CD14-positive monocyte (primary cell): Measurements from ENCODE around the gene FRRS1L. TPM values are rescaled to one million over a fixed set of nuclear protein-coding genes. Genes with fewer than 3 reads are reported as not detected.

ENCODE experiments used
- DNase-seq, 3 donors: peaks; one replicate each; pipeline ENCODE4 v3.0.0-alpha.2; 2011 to 2022
- H2AFZ ChIP-seq: 2 replicates; pipeline ENCODE4 v1.6.0; 2012; ENCODE audit warnings: mild to moderate bottlenecking, low read depth, low read length, inconsistent platforms; ENCODE audit not compliant: insufficient read depth, poor library complexity, severe bottlenecking
- H3K27ac ChIP-seq, 2 donors: 1 replicate in 1 of 2; 2 replicates in 1 of 2; pipeline ENCODE4 v1.5.1; 2012 to 2013; ENCODE audit warnings: low read length in 2 of 2, control low read depth in 1 of 2, inconsistent platforms in 1 of 2, low read depth in 1 of 2, mild to moderate bottlenecking in 1 of 2
- H3K27me3 ChIP-seq, 2 donors: one replicate each; pipeline versions ENCODE4 v1.6.0 to v1.6.1; 2011 to 2013; ENCODE audit warnings: low read length in 2 of 2; ENCODE audit not compliant: control insufficient read depth in 2 of 2, insufficient read depth in 2 of 2
- H3K36me3 ChIP-seq, 2 donors: replicated peaks in 1 of 2; 1 replicate in 1 of 2; 2 replicates in 1 of 2; pipeline versions ENCODE4 v1.5.1 to v1.6.1; 2012 to 2013; ENCODE audit warnings: low read length in 2 of 2, control low read depth in 1 of 2, inconsistent platforms in 1 of 2, mild to moderate bottlenecking in 1 of 2; ENCODE audit not compliant: insufficient read depth in 2 of 2, control insufficient read depth in 1 of 2
- H3K4me1 ChIP-seq, 2 donors: 1 replicate in 1 of 2; 2 replicates in 1 of 2; pipeline versions ENCODE4 v1.5.1 to v1.6.1; 2012 to 2013; ENCODE audit warnings: low read length in 2 of 2, control low read depth in 1 of 2, inconsistent platforms in 1 of 2, mild to moderate bottlenecking in 1 of 2, moderate library complexity in 1 of 2; ENCODE audit not compliant: insufficient read depth in 2 of 2, control insufficient read depth in 1 of 2
- H3K4me2 ChIP-seq: replicated peaks from 2 replicates; pipeline ENCODE3; 2012; ENCODE audit warnings: low read length, moderate library complexity, mild to moderate bottlenecking; ENCODE audit not compliant: poor library complexity, severe bottlenecking; ENCODE audit errors: extremely low read depth
- H3K4me3 ChIP-seq, 3 experiments: fragments of 200-600 bp in 1 of 3; sonication (generic) in 1 of 3; replicated peaks in 1 of 3; 1 replicate in 2 of 3; 2 replicates in 1 of 3; pipeline ENCODE4 v1.5.1; 2011 to 2013; ENCODE audit warnings: low read length in 3 of 3, mild to moderate bottlenecking in 3 of 3, control low read depth in 2 of 3, low read depth in 2 of 3, inconsistent platforms in 1 of 3, moderate library complexity in 1 of 3
- H3K79me2 ChIP-seq: 2 replicates; pipeline ENCODE4 v1.6.0; 2012; ENCODE audit warnings: mild to moderate bottlenecking, control low read depth, inconsistent platforms, low read length, moderate library complexity; ENCODE audit not compliant: insufficient read depth
- H3K9ac ChIP-seq: 2 replicates; pipeline ENCODE4 v1.6.0; 2017; ENCODE audit warnings: low read length, mild to moderate bottlenecking; ENCODE audit not compliant: insufficient read depth, poor library complexity, severe bottlenecking
- H3K9me3 ChIP-seq, 2 donors: replicated peaks in 1 of 2; 1 replicate in 1 of 2; 2 replicates in 1 of 2; pipeline versions ENCODE4 v1.5.1 to v1.6.1; 2012 to 2013; ENCODE audit warnings: low read length in 2 of 2, control low read depth in 1 of 2; ENCODE audit not compliant: control insufficient read depth in 1 of 2, insufficient read depth in 1 of 2
- H4K20me1 ChIP-seq: 2 replicates; pipeline ENCODE4 v1.6.0; 2012; ENCODE audit warnings: mild to moderate bottlenecking, low read length, control low read depth, moderate library complexity; ENCODE audit not compliant: insufficient read depth
- H3K27ac Mint-ChIP-seq, 7 donors: one replicate each; pipeline ENCODE4 v1.8.0; 2020; ENCODE audit warnings: mild to moderate bottlenecking in 7 of 7, mixed read lengths in 7 of 7, moderate library complexity in 6 of 7, inconsistent platforms in 2 of 7
- H3K27me3 Mint-ChIP-seq, 3 donors: one replicate each; pipeline ENCODE4 v1.8.0; 2021 to 2022; ENCODE audit warnings: low read depth in 3 of 3, mild to moderate bottlenecking in 3 of 3, mixed read lengths in 3 of 3, moderate library complexity in 3 of 3, inconsistent platforms in 1 of 3
- H3K36me3 Mint-ChIP-seq, 2 donors: one replicate each; pipeline ENCODE4 v1.8.0; 2020; ENCODE audit warnings: mixed read lengths in 2 of 2, inconsistent platforms in 1 of 2, mild to moderate bottlenecking in 1 of 2
- H3K4me1 Mint-ChIP-seq: one replicate; pipeline ENCODE4 v1.8.0; 2020; ENCODE audit warnings: mild to moderate bottlenecking, mixed read lengths
- H3K4me3 Mint-ChIP-seq, 2 donors: one replicate each; pipeline ENCODE4 v1.8.0; 2020; ENCODE audit warnings: mild to moderate bottlenecking in 2 of 2, mixed read lengths in 2 of 2, moderate library complexity in 1 of 2
- H3K9me3 Mint-ChIP-seq, 7 donors: one replicate each; pipeline ENCODE4 v1.8.0; 2020 to 2022; ENCODE audit warnings: mixed read lengths in 7 of 7, mild to moderate bottlenecking in 6 of 7, moderate library complexity in 6 of 7, inconsistent platforms in 2 of 7
- WGBS: methylation state at CpG from one replicate; pipeline ENCODE4 v1.1.5; 2013; ENCODE audit warnings: missing lambda C conversion rate; ENCODE audit not compliant: insufficient coverage; 5-methylcytosine and 5-hydroxymethylcytosine counted together
- intact Hi-C, 2 donors: fragments of 100-400 bp; cut with micrococcal nuclease; formaldehyde crosslinking; loops; one replicate each; pipeline versions ENCODE4 v1.15.0 to v1.15.1; 2023
- polyA plus RNA-seq, 3 donors: library from polyadenylated mRNA; depleted of rRNA in 1 of 3; unstranded in 2 of 3; stranded (reverse) in 1 of 3; fragments of 300-500 nt in 2 of 3; fragments of >200 nt in 1 of 3; fragmentation: Illumina TruSeq in 2 of 3; gene quantifications; 1 replicate in 2 of 3; 2 replicates in 1 of 3; pipeline ENCODE4 v1.2.3, GENCODE V29; 2012 to 2021
- TF ChIP-seq, protein P1 (sequence below): fragments of 200-600 bp; IDR thresholded peaks from one replicate; pipeline ENCODE4 v1.8.0; 2022; ENCODE audit warnings: antibody characterized with exemption, mild to moderate bottlenecking

FRRS1L gene
- polyA plus RNA-seq, 3 donors: not detected

GRCh38 chr9:109182940-109183798 is 16.1 kb upstream of the FRRS1L start:
- H3K4me1 Mint-ChIP-seq: no peaks in the 10 kb centered on the region
- H3K27me3 ChIP-seq: no peaks in the 10 kb centered on the region
- no peaks in the 10 kb centered on the region for H3K36me3 ChIP-seq
- 79% methylated on average over 9 of the region's 13 CpGs for whole genome bisulfite sequencing
- H3K36me3 Mint-ChIP-seq: no peaks in the 10 kb centered on the region
- H4K20me1 ChIP-seq: no peaks in the 10 kb centered on the region
- no peak for DNase-seq
- TF ChIP-seq, protein P1, sequence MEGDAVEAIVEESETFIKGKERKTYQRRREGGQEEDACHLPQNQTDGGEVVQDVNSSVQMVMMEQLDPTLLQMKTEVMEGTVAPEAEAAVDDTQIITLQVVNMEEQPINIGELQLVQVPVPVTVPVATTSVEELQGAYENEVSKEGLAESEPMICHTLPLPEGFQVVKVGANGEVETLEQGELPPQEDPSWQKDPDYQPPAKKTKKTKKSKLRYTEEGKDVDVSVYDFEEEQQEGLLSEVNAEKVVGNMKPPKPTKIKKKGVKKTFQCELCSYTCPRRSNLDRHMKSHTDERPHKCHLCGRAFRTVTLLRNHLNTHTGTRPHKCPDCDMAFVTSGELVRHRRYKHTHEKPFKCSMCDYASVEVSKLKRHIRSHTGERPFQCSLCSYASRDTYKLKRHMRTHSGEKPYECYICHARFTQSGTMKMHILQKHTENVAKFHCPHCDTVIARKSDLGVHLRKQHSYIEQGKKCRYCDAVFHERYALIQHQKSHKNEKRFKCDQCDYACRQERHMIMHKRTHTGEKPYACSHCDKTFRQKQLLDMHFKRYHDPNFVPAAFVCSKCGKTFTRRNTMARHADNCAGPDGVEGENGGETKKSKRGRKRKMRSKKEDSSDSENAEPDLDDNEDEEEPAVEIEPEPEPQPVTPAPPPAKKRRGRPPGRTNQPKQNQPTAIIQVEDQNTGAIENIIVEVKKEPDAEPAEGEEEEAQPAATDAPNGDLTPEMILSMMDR: no peak
- no peak overlapping the region for H3K27ac Mint-ChIP-seq
- H2AFZ ChIP-seq: no peak overlapping the region
- no peak overlapping the region for H3K4me3 Mint-ChIP-seq
- H3K27me3 Mint-ChIP-seq: peaks cover 14 to 29% (median 25%) of the 10 kb centered on the region in 3 donors
- no peaks in the 10 kb centered on the region for H3K4me1 ChIP-seq
- H3K79me2 ChIP-seq: no peaks in the 10 kb centered on the region
- no peak overlapping the region for H3K27ac ChIP-seq
- no peak overlapping the region for H3K4me2 ChIP-seq
- intact Hi-C loops: no loop called here
- H3K9me3 ChIP-seq: no peaks in the 10 kb centered on the region
- peaks cover 0 to 5% (median 0%) of the 10 kb centered on the region in 7 donors for H3K9me3 Mint-ChIP-seq
- H3K9ac ChIP-seq: no peak overlapping the region
- no peak overlapping the region for H3K4me3 ChIP-seq

- WGBS: 92% methylated on average over 9 of the region's 9 CpGs
- TF ChIP-seq, protein P1: no peak
- no peak overlapping the region for H3K27ac Mint-ChIP-seq
- no peaks in the 10 kb centered on the region for H3K4me1 ChIP-seq
- no peaks in the 10 kb centered on the region for H3K36me3 ChIP-seq
- DNase-seq: no peak
- H3K79me2 ChIP-seq: no peaks in the 10 kb centered on the region
- H3K27me3 ChIP-seq: no peaks in the 10 kb centered on the region
- no peak overlapping the region for H3K4me3 ChIP-seq
- H3K9me3 Mint-ChIP-seq: peaks cover 0 to 5% (median 0%) of the 10 kb centered on the region in 7 donors
- H3K4me2 ChIP-seq: no peak overlapping the region
- no peak overlapping the region for H3K4me3 Mint-ChIP-seq
- H3K27ac ChIP-seq: no peak overlapping the region
- H3K27me3 Mint-ChIP-seq: peaks cover 14 to 27% (median 19%) of the 10 kb centered on the region in 3 donors
- H2AFZ ChIP-seq: no peak overlapping the region
- H3K9ac ChIP-seq: no peak overlapping the region
- H3K36me3 Mint-ChIP-seq: no peaks in the 10 kb centered on the region
- no peaks in the 10 kb centered on the region for H3K4me1 Mint-ChIP-seq
- intact Hi-C loops: no loop called here
- H3K9me3 ChIP-seq: no peaks in the 10 kb centered on the region
- H4K20me1 ChIP-seq: no peaks in the 10 kb centered on the region
Measured at GRCh38 chr9:109182550-109182939, 15.5 kb upstream of the FRRS1L start.
